Right atrium auricular region (tissue), 2 donors: ENCODE results near the gene TSHR. TPM values are rescaled to one million over a fixed set of nuclear protein-coding genes. Genes with fewer than 3 reads are reported as not detected.

Experiments
- DNase-seq: peaks from one replicate; pipeline ENCODE4 v3.0.0-alpha.2; 2019; ENCODE audit warnings: low spot score
- H3K27ac ChIP-seq, 2 donors: fragments of 200-600 bp; sonication (generic); 1 replicate in 1 of 2; 2 replicates in 1 of 2; pipeline ENCODE4 v1.5.1; 2016 to 2019
- H3K27me3 ChIP-seq, 2 donors: fragments of 200-600 bp; sonication (generic); one replicate each; pipeline versions ENCODE4 v1.5.1 to v1.6.0; 2017 to 2019
- H3K36me3 ChIP-seq: fragments of 200-600 bp; sonication (generic); one replicate; pipeline ENCODE4 v1.5.1; 2016
- H3K4me1 ChIP-seq, 2 donors: fragments of 200-600 bp; sonication (generic); one replicate each; pipeline versions ENCODE4 v1.5.1 to v1.6.0; 2017 to 2019
- H3K4me3 ChIP-seq, 2 donors: fragments of 200-600 bp; sonication (generic); 1 replicate in 1 of 2; 2 replicates in 1 of 2; pipeline ENCODE4 v1.5.1; 2017 to 2019; ENCODE audit warnings: mild to moderate bottlenecking in 1 of 2, moderate library complexity in 1 of 2
- H3K9me3 ChIP-seq, 2 donors: fragments of 200-600 bp; sonication (generic); one replicate each; pipeline ENCODE4 v1.5.1; 2019
- CTCF ChIP-seq, 2 donors: fragments of 200-600 bp; sonication (generic); IDR thresholded peaks; one replicate each; pipeline ENCODE4 v1.5.1; 2019; ENCODE audit warnings: antibody characterized with exemption in 2 of 2
- total RNA-seq, 2 donors: library from RNA; depleted of rRNA; stranded (reverse); fragments of >200 nt; gene quantifications; one replicate each; pipeline ENCODE4 v1.1.0, GENCODE V29; 2016

The TSHR gene
- total RNA-seq, 2 donors from 2014 or later = not detected

DNA sequence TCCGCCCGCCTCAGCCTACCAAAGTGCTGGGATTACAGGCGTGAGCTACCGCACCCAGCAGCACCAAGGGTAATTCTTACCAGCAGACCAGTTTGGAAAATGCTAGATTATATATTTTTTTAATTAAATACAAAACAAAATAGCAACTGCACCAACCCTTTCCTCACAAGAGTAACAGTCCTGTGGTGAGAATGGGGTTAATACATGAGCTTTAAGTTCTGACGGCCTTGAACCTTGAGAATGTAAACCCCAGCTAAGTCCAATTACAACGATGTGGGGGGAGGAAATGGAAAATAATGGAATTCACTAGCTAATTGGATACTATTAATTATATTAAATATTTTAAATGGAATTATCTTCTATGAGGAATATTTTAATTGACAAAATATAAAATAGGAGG lies 183.0 kb downstream of the TSHR start:
- no peak for DNase-seq
- H3K4me1 ChIP-seq = no peaks in the 10 kb centered on the region
- no peak overlapping the region for H3K27ac ChIP-seq
- TF ChIP-seq CTCF (IDR thresholded peaks at IDR 0.05) = no peak
- H3K4me3 ChIP-seq = no peak overlapping the region
- no peaks in the 10 kb centered on the region for H3K9me3 ChIP-seq
- H3K27me3 ChIP-seq = no peaks in the 10 kb centered on the region
- no peaks in the 10 kb centered on the region for H3K36me3 ChIP-seq

DNA sequence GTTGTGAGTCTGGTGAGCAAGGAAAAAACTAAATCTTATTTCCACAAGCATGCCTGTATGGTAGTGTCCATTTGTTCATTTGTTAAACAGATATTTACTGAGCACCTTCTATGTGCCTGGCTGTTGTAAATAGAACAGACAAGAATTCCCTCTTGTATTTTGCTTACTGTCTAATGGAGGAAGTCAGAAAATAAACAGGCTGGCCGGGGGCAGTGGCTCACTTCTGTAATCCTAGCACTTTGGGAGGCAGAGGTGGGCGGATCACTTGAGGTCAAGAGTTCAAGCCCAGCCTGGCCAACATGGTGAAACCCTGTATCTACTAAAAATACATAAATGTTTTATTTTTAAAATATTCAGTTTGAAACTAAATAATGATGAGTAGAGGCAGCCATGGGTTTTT lies 186.0 kb downstream of the TSHR start:
- Histone ChIP-seq H3K4me1 (no peaks in the 10 kb centered on the region), H3K27me3 (no peaks in the 10 kb centered on the region), H3K9me3 (no peaks in the 10 kb centered on the region), H3K27ac (no peak overlapping the region), H3K36me3 (no peaks in the 10 kb centered on the region), H3K4me3 (no peak overlapping the region)
- no peak for DNase-seq
- no peak for TF ChIP-seq CTCF (IDR thresholded peaks at IDR 0.05)

- no peaks in the 10 kb centered on the region for H3K36me3 ChIP-seq
- DNase-seq = no peak
- no peak overlapping the region for H3K27ac ChIP-seq
- H3K9me3 ChIP-seq = no peaks in the 10 kb centered on the region
- H3K4me1 ChIP-seq = no peaks in the 10 kb centered on the region
- H3K27me3 ChIP-seq = no peaks in the 10 kb centered on the region
- no peak overlapping the region for H3K4me3 ChIP-seq
- TF ChIP-seq CTCF (IDR thresholded peaks at IDR 0.05) = no peak
Measured at GRCh38 chr14:81143793-81144192, 188.4 kb downstream of the TSHR start.

DNA sequence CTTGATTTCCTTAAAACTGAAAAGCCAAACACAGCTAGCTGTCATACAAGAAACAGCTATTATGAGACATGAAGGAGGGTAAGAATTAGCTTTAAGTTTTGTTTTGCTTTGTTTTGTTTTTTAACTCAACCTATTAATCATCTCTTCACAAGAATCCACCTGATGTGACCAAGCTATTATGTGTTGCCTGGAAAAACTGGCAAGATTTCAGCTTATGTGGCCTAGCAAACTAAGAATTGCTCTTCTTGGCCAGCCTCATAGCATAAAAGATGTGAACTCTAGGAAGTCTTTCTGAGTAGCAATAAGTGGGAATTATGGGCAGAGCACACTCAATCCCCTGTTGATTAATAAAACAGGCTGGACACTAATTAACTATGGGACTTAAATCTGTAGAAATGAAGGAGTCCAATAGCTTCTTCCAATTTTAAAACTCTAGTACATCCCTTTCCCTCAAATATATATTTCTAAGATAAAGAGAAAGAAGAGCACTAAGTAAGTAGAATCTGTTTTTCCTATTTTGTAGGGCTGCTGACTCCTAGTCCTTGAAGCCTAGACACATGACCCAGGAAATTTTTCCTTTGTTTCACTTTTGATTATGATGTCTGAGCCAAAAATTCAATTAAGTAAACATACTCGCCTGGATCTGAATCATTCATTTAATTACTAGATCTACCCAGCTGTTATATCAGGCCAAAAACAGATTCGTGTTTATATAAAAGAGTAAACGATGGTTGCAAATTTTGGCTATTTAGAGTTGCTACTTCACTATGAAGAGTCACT lies 189.6 kb downstream of the TSHR start:
- H3K9me3 ChIP-seq = no peaks in the 10 kb centered on the region
- no peak for DNase-seq
- H3K4me1 ChIP-seq = no peaks in the 10 kb centered on the region
- no peaks in the 10 kb centered on the region for H3K27me3 ChIP-seq
- no peak for TF ChIP-seq CTCF (IDR thresholded peaks at IDR 0.05)
- no peak overlapping the region for H3K27ac ChIP-seq
- no peaks in the 10 kb centered on the region for H3K36me3 ChIP-seq
- no peak overlapping the region for H3K4me3 ChIP-seq

- Histone ChIP-seq H3K4me3 (no peak overlapping the region), H3K9me3 (no peaks in the 10 kb centered on the region), H3K4me1 (no peaks in the 10 kb centered on the region), H3K27ac (no peak overlapping the region), H3K27me3 (no peaks in the 10 kb centered on the region), H3K36me3 (no peaks in the 10 kb centered on the region)
- DNase-seq = no peak
- no peak for TF ChIP-seq CTCF (IDR thresholded peaks at IDR 0.05)
Measured at GRCh38 chr14:81147140-81147897, 191.9 kb downstream of the TSHR start.
